Measurements from ENCODE around the gene GLDN. TPM values are rescaled to one million over a fixed set of nuclear protein-coding genes. Genes with fewer than 3 reads are reported as not detected.

Gene GLDN
- total and polyA plus RNA-seq, 2 of the 8 experiments (the other 6 are each of a cell fraction or from before 2014, with no cell fraction given), result 0.24 to 0.50 TPM

DNA sequence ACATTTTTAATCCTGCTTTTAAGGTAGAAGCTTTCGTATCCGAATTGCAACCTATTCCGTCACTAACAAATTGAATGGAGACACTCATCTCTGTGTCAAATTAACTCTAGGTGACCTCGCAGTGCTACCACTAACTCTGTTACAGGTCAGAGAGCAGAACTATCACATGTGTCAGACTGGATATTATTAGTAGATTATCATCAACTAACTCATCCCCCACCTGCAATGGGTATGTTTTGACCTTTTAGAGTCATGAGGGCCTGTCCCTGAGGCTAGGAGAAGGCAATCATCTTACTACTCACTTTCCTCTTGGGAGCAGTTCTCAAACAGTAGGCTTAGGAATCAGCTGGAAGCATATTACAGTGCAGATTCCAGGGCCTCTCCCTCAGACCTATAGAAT lies 2.0 kb downstream of the GLDN start:
- CTCF ChIA-PET (ENCODE audit: partially characterized antibody), result interaction anchor here (0.9 to 1.5 kb wide), 7 partner anchors 10 to 181 kb away, joined by 3 to 6 read pairs (median 4); no protein-coding TSS in a partner anchor
- Histone ChIP-seq H3K9ac (replicated peaks in 1 of 4; ENCODE audit: extremely low read depth in 1 of 4, low read depth in 3 of 4, low read length in 3 of 4) (no peak overlapping the region), H4K91ac (replicated peaks; ENCODE audit: insufficient read length, low read length) (no peak overlapping the region), H2AK5ac (ENCODE audit: low read depth, low read length) (no peak overlapping the region), H2BK12ac (ENCODE audit: low read depth, low read length) (no peak overlapping the region), H3K79me2 (ENCODE audit: control insufficient read depth in 1 of 2, insufficient read depth in 2 of 2, low read length in 2 of 2) (no peaks in the 10 kb centered on the region), H2BK120ac (replicated peaks; ENCODE audit: low read depth, low read length) (no peak overlapping the region), H3K79me1 (ENCODE audit: low read depth, low read length) (no peaks in the 10 kb centered on the region), H3K23ac (ENCODE audit: insufficient read length) (no peak overlapping the region), H3K14ac (ENCODE audit: insufficient read length) (no peak overlapping the region), H3K4me2 (ENCODE audit: insufficient read depth in 1 of 2, low read depth in 2 of 2, low read length in 2 of 2) (no peak overlapping the region), H2BK20ac (ENCODE audit: low read length) (no peak overlapping the region), H3K4me3 (ENCODE audit: extremely low read depth in 1 of 4, insufficient read depth in 2 of 4, low read depth in 3 of 4, low read length in 4 of 4) (no peak overlapping the region), H3K36me3 (ENCODE audit: control insufficient read depth in 2 of 4, insufficient read depth in 4 of 4, low read length in 3 of 4) (no peaks in the 10 kb centered on the region; a peak in 1 of 8 replicates), H3K4me1 (replicated peaks in 1 of 4; ENCODE audit: control insufficient read depth in 3 of 4, insufficient read depth in 4 of 4, low read length in 3 of 4) (peaks cover 0 to 6% (median 2%) of the 10 kb centered on the region in 4 experiments; a peak in 5 of 7 replicates), H2BK5ac (ENCODE audit: low read depth, low read length) (no peak overlapping the region), H4K20me1 (replicated peaks in 1 of 2; ENCODE audit: control insufficient read depth in 1 of 2, insufficient read depth in 2 of 2, low read length in 2 of 2) (no peaks in the 10 kb centered on the region), H3K27me3 (replicated peaks in 1 of 4; ENCODE audit: control insufficient read depth in 3 of 4, extremely low read depth in 1 of 4, insufficient read depth in 3 of 4, low read length in 3 of 4) (peaks cover 14 to 44% (median 33%) of the 10 kb centered on the region in 4 experiments), H4K5ac (ENCODE audit: insufficient read length, low read depth, low read length) (no peak overlapping the region), H4K8ac (ENCODE audit: extremely low read depth, insufficient read depth, low read length) (no peak overlapping the region), H2AFZ (ENCODE audit: low read length) (no peak overlapping the region), H3K56ac (replicated peaks; ENCODE audit: insufficient read length, low read depth, low read length) (no peak overlapping the region), H3K27ac (ENCODE audit: low read depth, low read length) (no peak overlapping the region), H3K18ac (ENCODE audit: extremely low read depth, low read length) (no peak overlapping the region), H3K9me3 (ENCODE audit: insufficient read depth in 2 of 2, low read depth in 1 of 2, low read length in 1 of 2) (no peaks in the 10 kb centered on the region), H3K4ac (replicated peaks; ENCODE audit: insufficient read length, low read depth, low read length) (no peak overlapping the region), H2BK15ac (ENCODE audit: low read length) (no peak overlapping the region), H3K23me2 (ENCODE audit: low read depth, low read length) (peaks cover 9% of the 10 kb centered on the region; the same call in 1 of the 2 replicates)
- FAIRE-seq (no peak), DNase-seq (ENCODE audit: low read depth in 1 of 2, low spot score in 2 of 2) (no peak)
- 78% methylated on average over 4 of the region's 4 CpGs; no CpG with 5 or more reads in 1 of the 2 experiments for WGBS, 2 experiments (ENCODE audit: extremely low coverage in 1 of 2, insufficient coverage in 1 of 2, insufficient read length in 1 of 2, insufficient replicate concordance in 2 of 2, low coverage in 1 of 2, low lambda C conversion rate in 2 of 2, missing lambda C conversion rate in 1 of 2)
- POLR2A ChIA-PET (ENCODE audit: partially characterized antibody), result interaction anchor here (1.6 kb wide), 1 partner anchor 9 kb away, joined by 4 read pairs; no protein-coding TSS in a partner anchor
- TF ChIP-seq BRCA1 (IDR thresholded peaks at IDR 0.05; ENCODE audit: low read depth, low read length), result no peak
- no peak for TF ChIP-seq ZNF274 (IDR thresholded peaks at IDR 0.05; ENCODE audit: borderline replicate concordance, extremely low read depth, low read length)
- TF ChIP-seq SIRT6 (IDR thresholded peaks at IDR 0.05; ENCODE audit: low read length), result no peak
- TF ChIP-seq EZH2 (IDR thresholded peaks at IDR 0.05; ENCODE audit: low read depth, low read length, severe bottlenecking), result no peak
- TF ChIP-seq SIN3A (conservative IDR thresholded peaks at IDR 0.05 in 1 of 2, IDR thresholded peaks at IDR 0.05 in 1 of 2; ENCODE audit: low read depth in 1 of 2, low read length in 2 of 2), result no peak
- no peak for TF ChIP-seq POLR2A (IDR thresholded peaks at IDR 0.05; ENCODE audit: control extremely low read depth in 1 of 2, low read depth in 2 of 2, low read length in 2 of 2)
- TF ChIP-seq CEBPB (IDR thresholded peaks at IDR 0.05; ENCODE audit: low read depth, low read length), result no peak
- no peak for TF ChIP-seq CTBP2 (IDR thresholded peaks at IDR 0.05; ENCODE audit: borderline replicate concordance, insufficient read depth, insufficient read length, low read length)
